GM18520 (cell line): ENCODE results near the gene SNTB2.

Experiments
- ATAC-seq: cut with Tn5 transposase; IDR thresholded peaks from one replicate; pipeline ENCODE4 v1.9.1; 2021; ENCODE audit not compliant: unreplicated experiment

SNTB2 gene

GRCh38 chr16:69338557-69339288 is 151.8 kb downstream of the SNTB2 start:
- no peak for ATAC-seq

DNA sequence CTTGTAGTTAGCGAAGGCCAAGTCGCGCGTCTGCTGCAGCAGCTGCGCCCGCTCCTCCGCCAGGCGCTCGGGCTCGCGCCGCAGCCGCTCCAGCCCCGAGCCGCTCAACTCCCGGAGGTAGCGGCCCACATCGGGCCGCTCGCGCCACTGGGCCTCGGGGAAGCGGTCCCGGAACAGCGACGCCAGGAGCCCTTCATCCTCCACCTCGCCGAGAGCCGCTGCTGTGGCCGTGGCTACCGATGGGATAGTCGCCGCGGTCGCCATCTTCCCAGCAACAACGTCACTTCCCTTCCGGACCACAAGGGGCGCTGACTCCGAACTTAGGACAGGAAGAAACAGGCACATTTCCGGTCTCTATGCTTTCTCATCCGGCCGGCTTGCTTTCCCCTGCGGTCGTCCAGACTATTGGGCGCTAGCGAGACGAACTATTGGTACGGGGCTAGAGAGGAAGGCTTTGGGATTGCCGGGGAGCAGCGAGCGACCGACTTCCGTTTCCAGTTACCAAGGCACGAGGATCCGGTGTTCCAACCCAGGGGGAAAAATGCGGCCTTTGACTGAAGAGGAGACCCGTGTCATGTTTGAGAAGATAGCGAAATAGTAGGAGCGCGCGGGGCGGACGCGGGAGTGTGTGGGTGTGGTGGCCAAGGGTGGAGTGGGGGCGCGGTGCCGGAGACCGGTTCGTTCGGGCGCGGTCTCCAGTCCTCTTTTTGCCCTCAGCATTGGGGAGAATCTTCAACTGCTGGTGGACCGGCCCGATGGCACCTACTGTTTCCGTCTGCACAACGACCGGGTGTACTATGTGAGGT is 152.5 kb downstream of the SNTB2 start, which contains the start of the genes COG8 and NIP7:
Gene COG8 (minus strand): TSS at position 276 of the 806 bp plus-strand sequence. CDS start 12 bp downstream, at position 264.
Gene NIP7 (plus strand): TSS at position 484 of the 806 bp plus-strand sequence. CDS start 58 bp downstream, at position 542.
- peak; percentile 79 for ATAC-seq

GRCh38 chr16:69340095-69340644 is 153.2 kb downstream of the SNTB2 start:
- ATAC-seq = no peak

GRCh38 chr16:69344171-69344570 is 157.2 kb downstream of the SNTB2 start:
- no peak for ATAC-seq

GRCh38 chr16:69345923-69346322 is 159.0 kb downstream of the SNTB2 start:
- no peak for ATAC-seq

- no peak for ATAC-seq
Measured at GRCh38 chr16:69346683-69347082, 159.7 kb downstream of the SNTB2 start.

DNA sequence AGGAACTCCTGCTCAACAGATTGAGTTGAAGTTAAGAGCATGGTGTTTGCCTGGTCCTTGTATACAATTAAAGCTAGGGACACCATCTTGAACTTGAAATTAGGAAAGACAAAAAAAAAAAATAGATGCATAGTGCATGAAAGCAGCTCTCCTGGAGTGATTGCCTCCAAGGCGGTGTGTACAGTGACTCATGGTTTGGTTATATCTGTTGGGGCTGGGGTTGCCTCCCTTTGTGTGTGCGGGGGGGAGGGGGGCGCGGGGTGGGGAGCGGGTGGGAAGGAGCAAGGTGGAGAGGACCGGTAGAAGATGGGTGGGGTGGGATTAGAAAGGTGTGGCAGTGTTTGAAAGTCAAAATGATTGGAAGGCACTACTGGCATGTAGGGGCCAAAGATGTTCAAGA is 161.3 kb downstream of the SNTB2 start:
- no peak for ATAC-seq

GRCh38 chr16:69349536-69349935 is 162.6 kb downstream of the SNTB2 start:
- no peak for ATAC-seq

DNA sequence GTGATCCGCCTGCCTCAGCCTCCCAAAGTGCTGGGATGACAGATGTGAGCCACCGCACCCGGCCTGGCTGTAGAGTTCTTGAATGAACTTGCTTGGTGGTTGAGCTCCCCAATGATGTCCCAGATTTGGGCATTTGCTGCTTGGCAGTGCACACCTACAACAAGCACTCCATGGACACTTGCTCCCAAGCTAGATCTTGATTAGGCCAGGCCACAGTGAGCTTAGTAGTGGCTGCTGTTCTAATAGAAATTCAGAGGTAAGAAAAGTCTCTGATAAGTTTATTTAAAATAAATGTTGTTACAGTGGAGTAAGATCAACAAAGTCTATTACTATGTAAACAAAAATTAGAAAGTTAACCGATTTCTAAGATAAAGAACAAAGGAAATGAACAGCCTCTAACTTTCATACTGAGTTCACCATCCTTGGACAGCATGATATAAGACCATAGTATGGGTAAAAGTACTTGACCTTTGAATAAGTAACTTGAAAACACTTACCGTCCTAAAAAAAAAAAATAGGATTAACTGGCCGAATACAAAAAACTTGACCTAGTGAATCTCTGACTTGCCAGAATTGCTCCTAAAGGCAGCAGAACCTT is 163.7 kb downstream of the SNTB2 start:
- ATAC-seq = no peak

DNA sequence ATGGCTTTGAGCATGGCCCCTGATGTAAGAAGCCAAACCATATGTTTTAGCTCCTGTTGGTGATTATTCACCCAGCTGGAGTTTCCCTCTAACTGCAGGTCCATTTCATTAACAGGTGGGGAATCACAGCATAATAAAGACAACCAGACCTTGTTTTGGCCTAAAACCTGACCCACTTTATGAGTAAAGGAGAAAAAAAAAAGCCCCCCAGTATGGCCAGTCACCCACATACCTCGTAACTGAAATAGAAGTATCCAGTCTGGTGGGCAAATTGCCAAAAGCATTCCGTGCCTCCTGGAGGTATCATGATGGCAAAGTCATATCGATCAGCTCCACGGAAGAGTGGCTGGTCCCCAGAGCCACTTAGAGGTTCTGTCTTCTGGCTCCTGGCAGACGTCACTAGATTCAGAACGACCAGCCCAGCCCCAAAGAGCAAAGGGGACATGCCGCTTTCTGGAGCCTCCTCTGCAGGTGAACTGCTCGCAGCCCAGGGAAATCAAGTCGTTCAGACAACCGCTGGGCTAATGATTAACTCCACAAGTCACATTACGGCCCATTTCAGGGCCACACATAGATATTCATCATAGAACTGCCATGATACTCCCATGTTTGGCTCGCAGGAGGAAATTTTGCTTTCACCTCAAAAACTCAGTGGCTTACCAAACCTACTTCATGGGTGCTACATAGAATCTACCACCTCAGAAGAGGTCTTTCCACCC is 164.5 kb downstream of the SNTB2 start, which contains the start of gene TMED6:
Gene TMED6 (minus strand): TSS at position 478 of the 719 bp plus-strand sequence. CDS start 33 bp downstream, at position 445.
- ATAC-seq = no peak
